Measurements from ENCODE around the gene SYTL3.
"Not testable (repeated sequence)": the region's sequence is repeated elsewhere in the genome, so short reads cannot be mapped to it uniquely, and the experiment has no call there.

The SYTL3 gene

GRCh38 chr6:158665332-158665731 lies 15.5 kb downstream of the SYTL3 start:
- FAIRE-seq: no peak

DNA sequence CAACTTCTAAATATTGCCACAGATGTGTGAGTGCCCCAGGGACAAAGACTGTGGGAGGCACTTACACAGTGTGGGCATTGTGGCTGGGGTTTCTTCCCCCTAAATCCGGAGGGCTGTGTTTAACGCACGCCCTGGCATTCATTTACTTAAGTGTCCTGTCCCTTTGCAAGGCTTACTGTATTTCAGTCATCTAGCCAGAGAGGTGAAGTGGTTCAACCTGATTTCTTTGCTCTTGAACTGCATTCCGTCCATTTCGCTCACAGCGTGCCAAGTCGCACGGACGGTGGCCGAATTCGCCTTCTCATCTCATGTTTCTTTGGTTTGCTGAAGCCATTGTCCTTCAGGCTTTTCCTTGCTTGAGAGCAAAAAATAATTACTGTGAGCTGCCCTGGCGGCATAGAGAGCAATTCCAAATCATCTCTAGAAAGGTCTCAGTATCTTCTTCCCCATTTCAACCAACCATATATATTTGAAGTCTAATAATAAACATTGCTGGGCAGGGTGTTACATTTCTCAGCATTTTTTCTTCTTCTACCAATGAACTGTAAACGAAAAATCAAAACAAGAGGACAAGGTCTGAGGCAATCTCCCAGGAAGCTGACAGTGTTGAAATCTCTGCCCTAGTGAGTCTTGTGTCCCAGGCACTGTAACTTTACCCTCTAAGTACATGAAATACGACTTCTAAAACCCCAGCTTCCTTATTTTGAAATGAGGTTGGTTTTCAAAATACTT lies 16.9 kb downstream of the SYTL3 start:
- FAIRE-seq: no peak

DNA sequence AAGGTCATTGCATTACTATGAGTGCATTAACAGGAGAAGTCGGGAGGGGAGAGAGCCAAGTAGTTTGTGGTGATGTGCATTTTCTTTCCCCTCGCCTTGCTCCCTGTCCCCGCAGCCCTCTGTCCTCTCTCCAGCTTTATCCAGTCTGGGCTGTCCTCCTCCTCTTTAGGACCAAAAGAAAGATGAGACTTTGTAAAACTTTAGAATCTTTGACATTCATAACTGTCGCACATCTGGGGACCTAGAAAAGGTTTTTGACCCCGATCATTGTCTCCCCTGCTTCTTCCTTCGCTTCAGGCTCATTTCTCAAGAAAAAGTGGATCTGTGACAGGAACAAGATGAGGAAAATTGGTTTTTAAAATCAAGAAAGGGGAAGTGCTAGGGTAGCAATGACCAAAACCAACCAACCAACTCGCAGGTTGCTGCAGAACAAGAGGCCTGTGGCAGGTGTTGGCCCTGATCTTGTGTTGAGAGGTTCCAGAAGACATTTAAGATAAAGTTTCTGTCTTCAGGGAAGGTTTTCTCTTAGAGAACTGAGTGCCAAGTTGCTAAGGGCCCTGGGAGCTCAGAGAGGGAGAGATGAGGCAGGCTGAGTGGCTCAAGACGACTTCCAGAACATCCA lies 17.6 kb downstream of the SYTL3 start:
- FAIRE-seq: no peak

GRCh38 chr6:158668707-158669103 lies 18.9 kb downstream of the SYTL3 start:
- FAIRE-seq: no peak

DNA sequence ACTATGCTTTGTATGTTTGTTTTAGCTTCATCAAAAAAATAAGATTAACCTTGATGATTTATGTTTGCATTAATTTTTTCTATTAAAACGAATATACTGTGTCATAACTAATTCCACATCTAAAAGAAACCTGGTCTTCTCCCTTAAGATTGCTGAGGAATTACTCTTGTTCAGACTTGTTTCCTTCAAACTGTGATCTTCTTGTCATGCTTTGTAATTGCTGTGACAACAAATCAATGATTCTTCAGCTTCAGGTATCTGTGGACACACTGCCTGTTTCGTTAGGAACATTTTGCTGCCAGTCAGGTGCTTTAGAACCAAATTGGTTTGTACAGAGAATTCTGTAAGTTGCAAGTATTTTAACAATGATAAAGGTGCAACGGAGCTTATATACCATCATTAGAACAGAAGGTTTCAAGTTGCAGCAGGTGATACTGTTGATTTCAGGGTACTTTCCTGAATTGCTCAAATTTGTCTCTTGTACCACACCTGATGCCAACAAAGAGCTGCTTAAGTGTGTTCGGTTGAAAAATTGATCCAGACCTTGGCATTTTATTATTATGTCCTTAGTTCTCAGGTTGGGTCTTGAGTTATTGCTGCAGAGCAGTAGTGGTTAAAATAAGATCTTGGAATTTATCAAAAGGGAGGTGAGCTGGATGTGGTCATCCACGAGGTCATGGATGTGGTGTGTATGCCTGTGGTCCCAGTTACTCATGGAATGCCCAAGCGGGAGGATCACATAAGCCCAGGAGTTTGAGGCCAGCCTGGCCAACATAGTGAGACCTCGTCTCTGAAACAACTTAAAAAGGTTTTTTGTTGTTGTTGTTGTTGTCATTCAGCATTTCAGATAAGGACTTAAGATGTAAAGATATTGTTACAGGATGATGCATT lies 19.5 kb downstream of the SYTL3 start:
- no peak for FAIRE-seq

DNA sequence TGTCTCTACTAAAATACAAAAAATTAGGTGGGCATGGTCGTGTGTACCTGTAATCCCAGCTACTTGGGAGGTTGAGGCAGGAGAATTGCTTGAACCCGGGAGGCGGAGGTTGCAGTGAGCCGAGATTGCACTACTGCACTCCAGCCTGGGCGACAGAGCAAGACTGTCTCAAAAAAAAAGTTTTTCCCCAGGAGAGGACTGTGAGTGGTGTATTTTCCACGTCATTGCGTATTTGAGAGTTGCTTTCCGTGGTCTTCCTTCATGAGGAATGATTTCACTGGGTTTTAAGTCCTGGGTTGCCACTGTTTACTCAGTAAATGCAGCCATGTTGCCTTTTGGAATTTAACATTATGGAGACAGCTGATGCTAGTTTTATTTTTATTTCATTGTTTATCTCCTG lies 22.3 kb downstream of the SYTL3 start:
- FAIRE-seq: not testable (repeated sequence)

DNA sequence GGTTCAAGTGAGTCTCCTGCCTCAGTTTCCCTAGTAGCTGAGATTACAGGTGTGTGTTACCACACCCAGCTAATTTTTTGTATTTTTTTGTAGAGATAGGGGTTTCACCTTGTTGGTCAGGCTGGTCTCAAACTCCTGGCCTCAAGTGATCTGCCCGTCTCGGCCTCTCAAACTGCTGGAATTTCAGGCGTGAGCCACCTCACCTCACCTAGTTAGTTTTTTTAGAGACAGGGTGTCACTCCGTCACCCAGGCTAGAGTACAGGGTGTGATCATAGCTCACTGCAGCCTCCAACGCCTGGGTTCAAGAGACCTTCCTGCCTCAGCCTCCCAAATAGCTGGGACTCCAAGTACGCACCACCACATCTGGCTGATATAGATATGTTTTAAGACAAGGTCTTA lies 22.9 kb downstream of the SYTL3 start:
- no peak for FAIRE-seq

- FAIRE-seq: no peak
Measured at GRCh38 chr6:158674342-158675131, 24.7 kb downstream of the SYTL3 start.

DNA sequence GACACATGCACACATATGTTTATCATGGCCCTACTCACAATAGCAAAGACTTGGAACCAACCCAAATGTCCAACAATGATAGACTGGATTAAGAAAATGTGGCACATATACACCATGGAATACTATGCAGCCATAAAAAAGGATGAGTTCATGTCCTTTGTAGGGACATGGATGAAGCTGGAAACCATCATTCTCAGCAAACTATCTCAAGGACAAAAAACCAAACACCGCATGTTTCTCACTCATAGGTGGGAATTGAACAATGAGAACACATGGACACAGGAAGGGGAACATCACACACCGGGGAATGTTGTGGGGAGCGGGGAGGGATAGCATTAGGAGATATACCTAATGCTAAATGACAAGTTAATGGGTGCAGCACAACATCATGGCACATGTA lies 27.2 kb downstream of the SYTL3 start:
- FAIRE-seq: not testable (repeated sequence)

GRCh38 chr6:158677906-158678578 lies 28.2 kb downstream of the SYTL3 start:
- no peak for FAIRE-seq

- FAIRE-seq: no peak
Measured at GRCh38 chr6:158680015-158680414, 30.2 kb downstream of the SYTL3 start.

- FAIRE-seq: no peak
Measured at GRCh38 chr6:158680481-158680880, 30.6 kb downstream of the SYTL3 start.

- no peak for FAIRE-seq
Measured at GRCh38 chr6:158684311-158684710, 34.5 kb downstream of the SYTL3 start.

DNA sequence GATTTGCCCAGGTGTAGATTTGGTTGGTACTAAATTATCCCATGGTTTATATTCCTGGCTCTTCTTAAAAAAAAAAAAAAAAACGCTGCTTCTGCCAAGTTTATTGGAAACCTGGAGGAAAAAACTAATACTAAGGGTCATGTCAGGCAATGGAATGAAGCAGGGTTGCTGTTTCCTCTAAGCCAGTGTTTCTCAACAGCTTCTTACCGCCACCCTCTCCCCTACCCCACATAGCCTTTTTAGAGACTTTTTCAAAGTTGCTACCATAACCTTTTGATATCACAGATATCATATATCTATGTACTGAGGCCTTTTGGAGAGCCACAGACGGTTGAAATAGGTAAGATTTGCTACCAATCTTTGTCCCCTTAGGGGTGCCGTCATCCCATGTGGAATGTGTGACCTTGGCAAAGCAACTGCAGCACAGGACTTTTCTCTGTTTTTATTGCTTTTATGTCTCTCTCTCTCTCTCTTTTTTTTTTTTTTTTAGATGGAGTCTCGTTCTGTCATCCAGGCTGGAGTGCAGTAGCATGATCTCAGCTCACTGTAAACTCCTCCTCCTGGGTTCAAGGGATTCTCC lies 35.0 kb downstream of the SYTL3 start:
- no peak for FAIRE-seq

- FAIRE-seq: no peak
Measured at GRCh38 chr6:158686311-158686710, 36.5 kb downstream of the SYTL3 start.

GRCh38 chr6:158686791-158687381 lies 37.0 kb downstream of the SYTL3 start:
- FAIRE-seq: no peak

- no peak for FAIRE-seq
Measured at GRCh38 chr6:158687506-158687905, 37.7 kb downstream of the SYTL3 start.

GRCh38 chr6:158688860-158689259 lies 39.0 kb downstream of the SYTL3 start:
- FAIRE-seq: no peak

GRCh38 chr6:158694913-158695312 lies 45.1 kb downstream of the SYTL3 start:
- FAIRE-seq: no peak

- FAIRE-seq: no peak
Measured at GRCh38 chr6:158697811-158698210, 48.0 kb downstream of the SYTL3 start.

GRCh38 chr6:158698931-158699330 lies 49.1 kb downstream of the SYTL3 start:
- no peak for FAIRE-seq
